Measurements from ENCODE around the gene GOLGA8S.
"Not testable (repeated sequence)": the region's sequence is repeated elsewhere in the genome, so short reads cannot be mapped to it uniquely, and the experiment has no call there.

DNA sequence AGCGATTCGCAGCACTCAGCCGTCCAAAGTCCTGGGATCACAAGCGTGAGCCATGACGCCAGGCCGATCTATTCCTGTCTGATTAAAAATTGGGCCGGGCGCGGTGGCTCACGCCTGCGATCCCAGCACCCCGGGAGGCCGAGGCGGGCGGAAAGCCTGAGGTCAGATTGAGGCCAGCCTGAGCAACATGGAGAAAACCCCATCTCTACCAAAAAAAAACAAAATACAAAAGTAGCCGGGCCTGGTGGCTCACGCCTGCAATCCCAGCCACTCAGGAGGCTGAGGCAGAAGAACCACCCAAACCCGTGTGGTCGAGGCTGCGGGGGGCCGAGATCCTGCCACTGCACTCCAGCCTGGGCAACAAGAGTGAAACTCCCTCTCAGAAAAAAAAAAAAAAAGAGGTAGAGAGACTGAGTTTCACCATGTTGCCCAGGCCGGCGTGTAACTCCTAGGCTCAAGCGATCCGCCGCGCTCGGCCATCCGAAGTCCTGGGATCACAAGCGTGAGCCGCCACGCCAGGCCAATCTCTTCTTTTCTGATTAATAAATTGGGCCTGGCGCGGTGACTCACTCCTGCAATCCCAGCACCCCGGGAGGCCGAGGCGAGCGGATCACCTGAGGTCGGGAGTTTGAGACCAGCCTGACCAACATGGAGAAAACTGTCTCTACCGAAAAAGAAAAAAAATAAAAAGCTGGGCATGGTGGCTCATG lies 18.5 kb downstream of the GOLGA8S start:
- not testable (repeated sequence) for TF ChIP-seq POLR2A (IDR thresholded peaks at IDR 0.05; ENCODE audit: low read length); GATA1 (IDR thresholded peaks at IDR 0.05; ENCODE audit: low read depth, low read length)
